ENCODE measurements around the gene CYP11A1.

DNA sequence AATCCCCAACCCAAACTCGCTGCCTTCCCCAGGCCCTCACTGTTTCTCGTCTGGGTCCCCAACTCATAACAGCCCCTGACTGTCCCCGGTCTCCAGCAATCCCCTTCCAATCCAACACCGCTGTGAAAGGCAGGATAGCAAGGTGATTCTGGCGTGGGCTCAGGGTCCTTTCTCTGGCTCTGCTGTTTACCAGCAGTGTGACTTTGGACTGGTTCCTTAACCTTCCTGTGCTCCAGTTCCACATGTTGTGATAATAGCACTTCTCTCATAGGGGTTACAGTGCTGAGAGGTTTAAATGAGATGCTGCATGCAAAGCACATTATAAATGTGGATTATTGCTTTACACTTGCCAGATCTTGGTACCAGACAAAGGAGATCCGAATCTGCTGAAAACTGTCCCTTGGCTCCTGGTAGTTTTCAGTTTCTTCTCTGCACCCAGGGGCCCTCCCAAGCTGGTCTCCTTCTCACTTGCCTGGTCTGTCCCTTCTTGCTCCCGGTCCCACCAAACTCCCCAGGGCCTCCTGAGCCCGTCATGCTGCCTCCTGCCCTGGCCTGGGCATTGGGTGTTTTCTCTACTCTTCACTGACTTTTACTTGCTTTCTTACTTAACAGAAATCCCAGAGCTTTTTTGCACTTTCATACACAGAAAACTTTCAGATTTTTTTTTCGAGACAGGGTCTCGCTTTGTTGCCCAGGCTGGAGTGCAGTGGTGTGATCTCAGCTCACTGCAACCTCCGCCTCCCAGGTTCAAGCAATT is 26.8 kb upstream of the CYP11A1 start:
- no peak for TF ChIP-seq POLR2A (IDR thresholded peaks at IDR 0.05; ENCODE audit: low read depth, low read length)
- TF ChIP-seq SPI1 (IDR thresholded peaks at IDR 0.05; ENCODE audit: low read depth, low read length), result no peak
- no peak for TF ChIP-seq POLR2AphosphoS5 (IDR thresholded peaks at IDR 0.05; ENCODE audit: low read depth, low read length)
